Left colon (tissue), 2 donors: ENCODE measurements around the gene ADRB2. TPM values are rescaled to one million over a fixed set of nuclear protein-coding genes. Genes with fewer than 3 reads are reported as not detected.

Source experiments
- ATAC-seq: fragments of 200-7000 bp; cut with Tn5 transposase; one replicate; pipeline ENCODE4 v1.9.1; 2020; ENCODE audit warnings: mild to moderate bottlenecking, moderate library complexity
- DNase-seq, 2 donors: peaks; one replicate each; pipeline ENCODE4 v3.0.0-alpha.2; 2020
- intact Hi-C, 2 donors: fragments of 100-400 bp; cut with DNase I in 1 of 2; cut with micrococcal nuclease in 1 of 2; formaldehyde crosslinking; loops; one replicate each; pipeline versions ENCODE4 v1.11.2 to v1.14.0; 2022; cut with DNase I, micrococcal nuclease
- long read RNA-seq: library from polyadenylated mRNA; unstranded; transcript quantifications from one replicate; pipeline ENCODE4 v2.0.0, GENCODE V29; 2021
- total RNA-seq, 2 donors: library from RNA; stranded (reverse); fragmentation: NEBNext Ultra II Directional; extraction: Animal tissue kit (Norgen Biotek cat#: 25700); gene quantifications; one replicate each; pipeline ENCODE4 v1.2.1, GENCODE V29; 2021
- donor health status: DM: no; HTN: no; CAD: no.
- donor health status: DM: yes; HTN: yes; CAD: no.

Gene ADRB2
- 1 to 10 TPM in 1 of 2 donors, under 1 TPM in 1; 0.55 to 1.4 TPM for total RNA-seq
- long read RNA-seq, result 0 reads

DNA sequence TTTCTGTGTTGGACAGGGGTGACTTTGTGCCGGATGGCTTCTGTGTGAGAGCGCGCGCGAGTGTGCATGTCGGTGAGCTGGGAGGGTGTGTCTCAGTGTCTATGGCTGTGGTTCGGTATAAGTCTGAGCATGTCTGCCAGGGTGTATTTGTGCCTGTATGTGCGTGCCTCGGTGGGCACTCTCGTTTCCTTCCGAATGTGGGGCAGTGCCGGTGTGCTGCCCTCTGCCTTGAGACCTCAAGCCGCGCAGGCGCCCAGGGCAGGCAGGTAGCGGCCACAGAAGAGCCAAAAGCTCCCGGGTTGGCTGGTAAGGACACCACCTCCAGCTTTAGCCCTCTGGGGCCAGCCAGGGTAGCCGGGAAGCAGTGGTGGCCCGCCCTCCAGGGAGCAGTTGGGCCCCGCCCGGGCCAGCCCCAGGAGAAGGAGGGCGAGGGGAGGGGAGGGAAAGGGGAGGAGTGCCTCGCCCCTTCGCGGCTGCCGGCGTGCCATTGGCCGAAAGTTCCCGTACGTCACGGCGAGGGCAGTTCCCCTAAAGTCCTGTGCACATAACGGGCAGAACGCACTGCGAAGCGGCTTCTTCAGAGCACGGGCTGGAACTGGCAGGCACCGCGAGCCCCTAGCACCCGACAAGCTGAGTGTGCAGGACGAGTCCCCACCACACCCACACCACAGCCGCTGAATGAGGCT lies at the start of gene ADRB2:
ADRB2 (plus strand) TSS at position 559 of the 686 bp plus-strand sequence. CDS start 221 bp downstream, outside the sequence.
- peak; percentile 95 to 96 for DNase-seq
- peak; percentile 99 for ATAC-seq
- intact Hi-C loops, result no loop called here

DNA sequence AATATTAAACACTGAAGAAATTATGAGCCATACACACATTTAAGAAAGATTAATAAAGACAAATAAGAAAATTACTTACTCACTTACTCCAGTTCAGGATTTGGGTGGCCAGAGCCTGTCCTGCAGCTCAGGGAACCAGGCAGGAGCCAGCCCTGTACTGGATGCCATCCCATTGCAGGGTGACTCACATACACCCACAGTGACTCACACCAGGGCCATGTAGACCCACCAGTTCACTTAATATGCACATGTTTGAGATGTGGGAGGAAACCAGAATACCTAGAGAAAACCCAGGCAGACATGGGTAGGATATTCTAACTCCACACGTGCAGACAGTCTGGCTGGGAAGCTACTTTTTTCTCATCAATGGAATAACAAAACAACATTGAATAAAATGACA lies 49.6 kb upstream of the ADRB2 start:
- intact Hi-C loops, result no loop called here
- ATAC-seq, result no peak
- DNase-seq, result no peak

DNA sequence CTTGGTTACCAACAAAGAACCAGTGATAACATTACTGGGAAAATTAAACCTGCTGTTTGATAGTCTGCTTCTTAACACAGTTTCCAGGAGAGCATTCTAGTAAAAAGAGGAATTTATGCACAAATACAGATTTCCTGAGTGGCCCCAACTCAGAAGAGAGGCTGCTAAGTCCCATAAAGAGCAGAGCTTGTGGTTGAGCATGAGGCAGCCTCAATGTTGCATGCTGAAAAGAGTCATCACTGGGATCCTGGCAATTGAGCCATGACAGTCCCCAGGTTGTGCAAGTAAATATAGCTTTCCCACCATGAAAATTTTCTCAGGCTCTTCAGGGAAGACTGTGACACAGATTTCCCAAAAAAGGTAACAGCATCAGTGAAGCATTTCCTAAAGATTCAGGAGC lies 47.5 kb upstream of the ADRB2 start:
- DNase-seq (no peak), ATAC-seq (no peak)
- intact Hi-C loops, result no loop called here

DNA sequence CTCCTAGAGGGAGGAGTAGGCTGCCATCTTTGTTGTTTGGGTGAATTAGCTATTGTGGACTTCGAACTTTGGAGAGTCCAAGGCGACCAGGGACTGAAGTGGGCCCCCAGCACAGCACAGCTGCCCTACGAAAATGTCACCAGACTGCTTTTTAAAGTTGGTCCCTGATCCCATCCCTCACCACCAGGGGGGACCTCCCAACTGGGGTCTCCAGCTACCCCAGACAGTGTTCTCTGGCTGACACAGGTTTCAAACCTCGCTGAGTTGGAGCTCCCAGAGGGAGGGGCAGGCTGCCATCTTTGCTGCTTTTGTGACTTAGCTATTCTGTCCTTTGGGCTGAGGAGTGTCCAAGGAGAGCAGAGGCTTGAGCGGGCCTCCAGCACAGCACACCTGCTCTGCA lies 45.7 kb upstream of the ADRB2 start:
- ATAC-seq (no peak), DNase-seq (no peak)
- intact Hi-C loops, result no loop called here

DNA sequence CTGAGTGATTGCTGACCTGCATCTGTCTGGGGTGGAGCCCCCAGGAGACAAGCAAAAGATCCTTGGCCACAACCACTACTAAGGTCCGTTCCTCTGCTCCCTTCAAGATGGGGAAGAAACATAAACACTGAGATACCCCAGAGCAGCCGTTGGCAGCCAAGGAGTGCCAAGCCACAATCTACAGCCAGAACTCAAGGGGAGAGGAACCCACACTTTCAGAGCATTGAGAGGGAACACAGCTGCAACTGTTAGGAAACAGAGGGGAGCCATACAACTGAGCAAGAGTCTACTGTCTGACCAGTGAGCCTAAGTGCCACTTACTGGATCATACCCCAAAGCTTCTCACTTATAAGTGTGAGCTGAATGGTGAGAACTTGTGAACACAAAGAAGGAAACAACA lies 44.6 kb upstream of the ADRB2 start:
- DNase-seq (no peak), ATAC-seq (no peak)
- intact Hi-C loops, result no loop called here

DNA sequence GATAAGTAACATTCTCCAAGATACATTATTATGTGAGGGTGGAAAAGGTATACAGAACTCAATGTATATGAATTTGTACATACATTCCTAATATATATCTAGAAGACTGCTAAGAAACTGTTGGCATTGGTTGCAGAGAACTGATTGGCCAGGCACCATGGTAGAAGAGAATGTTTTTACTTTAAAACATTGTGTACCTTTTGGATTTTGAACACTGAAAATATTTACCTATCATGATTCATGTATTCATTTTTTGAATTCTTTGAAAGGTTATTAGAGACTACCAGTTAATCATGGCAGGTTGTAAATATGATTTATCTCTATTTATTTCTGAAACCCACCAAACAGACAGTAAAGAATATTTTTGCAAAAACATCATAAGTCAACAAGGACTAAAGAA lies 41.2 kb upstream of the ADRB2 start:
- DNase-seq (no peak), ATAC-seq (no peak)
- intact Hi-C loops, result no loop called here

DNA sequence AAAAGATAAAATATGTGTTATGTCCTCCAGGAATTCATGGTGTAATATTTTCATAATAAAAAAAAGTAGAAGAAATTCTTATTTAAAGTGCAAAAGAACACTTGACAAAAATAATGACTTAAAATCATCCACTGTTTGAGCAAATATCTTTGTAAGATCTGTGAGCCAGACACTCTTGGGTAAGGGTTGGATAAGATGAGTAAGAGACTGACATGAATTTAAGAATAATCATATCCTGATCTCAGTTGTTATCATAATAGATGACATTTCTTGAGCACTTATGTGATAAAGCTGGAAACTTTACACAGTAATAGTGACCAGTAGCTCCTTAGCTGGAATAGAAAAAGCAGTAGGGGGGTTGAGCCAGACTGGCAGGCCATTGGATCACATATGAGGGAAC lies 40.0 kb upstream of the ADRB2 start:
- intact Hi-C loops, result no loop called here
- no peak for DNase-seq
- no peak for ATAC-seq

DNA sequence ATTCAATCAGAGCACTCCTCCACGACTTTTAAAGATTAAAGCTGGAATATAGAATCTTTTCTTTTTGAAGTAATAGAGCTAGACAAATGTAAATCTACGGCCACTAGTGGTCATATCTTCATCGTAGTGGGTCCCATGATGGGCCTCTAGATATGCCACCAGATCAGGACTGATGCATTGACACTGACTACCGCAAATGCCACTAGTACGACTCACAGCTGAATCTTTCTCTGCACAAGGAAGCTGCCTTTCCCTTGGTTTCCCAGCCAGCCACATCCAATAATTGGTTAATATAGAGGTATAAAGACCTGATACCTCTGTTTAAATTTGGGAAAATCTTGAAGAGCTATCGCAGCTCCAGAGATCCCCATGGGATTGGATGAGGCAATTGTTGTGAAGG lies 37.8 kb upstream of the ADRB2 start:
- DNase-seq (no peak), ATAC-seq (no peak)
- intact Hi-C loops, result no loop called here

DNA sequence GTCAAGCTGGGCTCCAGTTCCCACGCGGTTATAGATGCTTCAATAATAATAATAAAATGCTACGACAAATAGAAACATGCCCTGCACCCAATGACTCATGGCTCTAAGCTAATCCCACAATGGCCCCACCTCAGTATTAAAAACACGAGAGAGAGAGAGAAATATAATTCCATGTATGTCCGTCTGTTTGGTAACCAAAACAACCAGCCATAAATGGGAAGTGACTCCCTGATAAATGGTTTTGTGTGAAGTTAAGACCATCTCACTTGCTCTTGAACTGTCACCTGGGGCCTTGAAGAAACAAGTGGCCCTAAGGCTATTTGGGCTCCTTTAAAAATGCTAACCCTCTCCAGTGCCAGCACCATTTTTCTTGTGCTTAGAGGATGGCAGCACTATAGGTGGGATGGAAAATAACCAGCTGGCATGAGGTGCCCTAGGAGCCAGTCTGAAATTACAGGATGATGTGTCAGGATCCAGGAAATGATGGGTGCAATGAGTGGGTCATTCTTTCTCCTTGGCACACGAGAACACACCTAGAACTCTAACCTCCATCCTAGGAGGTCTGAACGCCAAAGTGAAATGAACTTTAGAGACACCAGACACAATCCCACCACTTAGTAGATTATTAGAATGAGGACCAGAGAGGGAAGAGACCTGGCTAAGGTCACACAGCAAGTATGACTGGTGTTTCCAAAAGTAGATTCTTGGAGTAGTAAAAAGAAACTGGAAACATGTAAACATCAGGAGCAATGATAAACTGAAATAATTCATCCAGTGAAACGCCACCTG lies 35.7 kb upstream of the ADRB2 start:
- no peak for DNase-seq
- no peak for ATAC-seq
- intact Hi-C loops, result no loop called here

DNA sequence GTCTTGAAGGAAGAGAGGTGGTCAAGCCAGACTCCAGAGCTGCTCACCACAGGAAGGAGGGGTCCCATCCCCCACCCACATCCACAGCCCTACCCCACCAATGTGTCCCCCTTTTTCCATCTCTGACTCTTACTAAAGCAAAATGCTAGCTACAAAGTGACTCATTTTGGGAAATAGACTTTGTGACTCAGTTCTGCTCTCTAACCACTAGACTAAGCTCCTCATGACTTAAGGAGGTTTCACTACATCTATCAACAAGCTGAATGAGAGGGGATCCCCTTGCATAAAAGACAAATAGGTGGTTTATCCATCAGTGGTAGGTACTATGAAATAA lies 35.1 kb upstream of the ADRB2 start:
- ATAC-seq (no peak), DNase-seq (no peak)
- intact Hi-C loops, result no loop called here

DNA sequence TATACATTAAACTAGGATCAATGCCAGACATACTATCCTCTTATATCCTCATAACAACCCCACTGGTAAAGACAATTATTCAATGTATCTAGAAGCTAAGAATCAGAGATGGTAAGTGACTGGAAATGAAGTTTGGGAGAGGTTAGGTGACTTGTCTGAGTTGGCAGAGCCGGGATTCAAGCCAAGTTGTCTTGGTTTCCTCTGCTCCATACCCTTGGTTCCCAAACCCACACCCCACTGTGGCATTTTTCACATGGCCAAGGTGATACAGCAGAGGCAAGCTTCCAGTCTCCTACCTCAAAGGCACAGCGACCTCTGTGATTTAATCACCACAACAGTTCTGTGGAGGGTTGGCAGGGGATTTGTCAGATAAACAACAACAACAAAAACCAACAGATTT lies 34.7 kb upstream of the ADRB2 start:
- no peak for DNase-seq
- intact Hi-C loops, result no loop called here
- no peak for ATAC-seq

DNA sequence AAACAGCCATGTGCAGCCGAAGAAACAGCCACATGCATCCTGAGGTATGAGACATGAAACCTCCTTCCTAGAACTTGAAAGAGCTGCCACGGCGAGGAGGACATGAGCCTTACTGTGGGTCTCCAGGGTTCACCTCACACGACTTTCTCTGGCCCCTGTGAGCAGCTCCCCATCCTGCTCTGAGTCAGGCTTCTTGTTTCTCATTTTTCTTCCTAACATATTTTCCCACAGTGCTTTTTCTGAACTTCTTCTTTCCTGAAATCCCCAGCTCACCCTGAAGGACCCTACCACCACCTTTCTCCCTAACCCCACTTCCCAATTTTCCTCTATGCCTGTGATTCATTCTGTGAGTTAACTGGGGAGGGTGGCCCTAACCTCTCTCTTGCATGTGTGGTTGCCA lies 33.7 kb upstream of the ADRB2 start:
- no peak for ATAC-seq
- DNase-seq, result no peak
- intact Hi-C loops, result no loop called here

DNA sequence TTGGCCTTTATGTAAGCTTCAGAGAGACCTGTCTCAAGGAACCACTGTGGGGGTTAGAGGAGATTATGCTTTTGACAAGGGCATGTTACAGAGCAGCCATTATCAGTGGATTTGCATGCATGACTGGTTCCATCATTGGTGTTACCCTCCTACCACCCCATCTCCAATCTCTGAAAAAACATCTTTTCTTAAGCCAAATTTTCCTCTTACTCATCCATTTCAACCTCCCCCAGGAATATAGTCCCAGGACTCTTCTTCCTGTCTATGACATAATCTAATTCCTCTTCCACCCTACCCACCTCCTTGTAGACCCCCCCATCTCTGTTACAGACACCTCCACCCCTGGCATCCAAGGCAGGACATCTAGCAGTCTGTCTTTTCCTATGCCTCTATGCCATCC lies 33.1 kb upstream of the ADRB2 start:
- ATAC-seq (no peak), DNase-seq (no peak)
- intact Hi-C loops, result no loop called here

DNA sequence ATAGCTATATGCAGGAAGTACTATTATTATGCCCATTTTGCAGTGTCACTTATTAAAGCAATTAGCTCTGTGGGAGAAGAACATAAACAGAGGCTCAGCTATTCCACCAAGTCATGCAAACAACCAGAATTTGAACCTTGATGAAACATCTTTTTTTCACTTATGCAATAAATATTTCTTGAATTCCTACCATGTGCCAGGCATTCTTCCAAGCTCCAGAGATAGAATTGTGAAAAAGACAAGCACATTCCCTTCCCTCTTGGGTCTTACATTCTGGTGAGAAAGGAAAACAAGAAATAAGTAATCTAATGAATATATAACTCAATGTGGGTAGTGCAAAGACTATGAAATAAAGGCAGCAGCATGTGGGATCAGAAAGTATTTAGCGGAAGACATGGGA lies 32.1 kb upstream of the ADRB2 start:
- DNase-seq, result no peak
- intact Hi-C loops, result no loop called here
- no peak for ATAC-seq

DNA sequence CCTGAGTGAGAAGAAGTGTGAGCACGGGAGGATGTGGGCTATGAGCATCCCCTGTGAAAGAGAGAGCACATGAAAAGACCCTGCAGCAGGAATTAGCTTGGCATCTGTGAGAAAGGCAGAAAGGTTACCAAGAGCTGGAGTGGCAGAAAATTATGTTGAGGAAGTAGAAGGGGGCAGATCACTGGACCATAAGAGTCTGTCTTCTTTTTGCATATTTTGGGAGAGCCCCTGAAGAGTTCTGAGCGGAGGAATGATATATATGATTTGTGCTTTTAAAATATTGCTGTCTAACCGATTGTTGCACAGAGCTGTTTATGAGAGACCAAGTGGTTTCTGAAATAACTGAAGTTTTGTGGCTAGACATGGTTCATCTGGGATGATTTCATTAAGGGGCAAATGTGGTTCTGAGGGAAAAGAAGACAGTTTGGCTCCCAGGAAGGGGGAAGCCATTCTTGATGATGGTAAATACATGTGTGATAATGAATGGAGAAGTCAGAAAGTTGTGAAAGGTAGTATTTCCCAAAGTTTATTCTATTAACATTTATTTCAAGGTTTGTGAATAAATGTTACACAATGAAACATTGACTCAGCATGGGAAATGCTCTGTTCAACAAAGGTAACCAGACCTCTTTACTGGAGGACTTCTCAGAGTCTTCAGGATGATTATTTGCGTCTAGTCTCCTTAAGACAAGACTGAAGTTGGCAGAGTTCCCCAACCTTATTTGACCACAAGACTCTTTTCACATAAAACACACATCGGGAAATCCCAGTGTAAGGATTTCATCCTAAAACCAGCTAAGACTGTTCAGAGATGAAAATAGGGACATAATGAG lies 31.5 kb upstream of the ADRB2 start:
- ATAC-seq (no peak), DNase-seq (no peak)
- intact Hi-C loops, result no loop called here

DNA sequence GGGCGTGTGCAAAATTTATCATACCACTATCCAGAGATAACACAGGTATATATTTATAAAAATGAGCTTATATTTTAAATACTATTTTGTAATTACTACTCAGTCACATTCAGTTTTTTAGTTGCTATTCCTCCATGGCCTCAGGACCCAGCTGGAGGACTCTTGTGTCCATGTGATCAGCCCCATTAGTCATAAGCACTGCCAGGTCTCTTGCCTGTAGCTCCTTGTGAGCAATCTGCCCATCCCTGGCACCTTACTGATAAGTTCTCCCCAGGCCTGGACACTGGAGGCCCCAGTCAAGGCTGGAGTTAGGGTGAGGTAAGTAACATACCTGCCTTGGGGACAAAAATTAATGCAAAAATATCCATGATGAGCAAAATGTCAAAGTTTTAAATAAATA lies 29.5 kb upstream of the ADRB2 start:
- intact Hi-C loops, result no loop called here
- ATAC-seq (no peak), DNase-seq (no peak)

DNA sequence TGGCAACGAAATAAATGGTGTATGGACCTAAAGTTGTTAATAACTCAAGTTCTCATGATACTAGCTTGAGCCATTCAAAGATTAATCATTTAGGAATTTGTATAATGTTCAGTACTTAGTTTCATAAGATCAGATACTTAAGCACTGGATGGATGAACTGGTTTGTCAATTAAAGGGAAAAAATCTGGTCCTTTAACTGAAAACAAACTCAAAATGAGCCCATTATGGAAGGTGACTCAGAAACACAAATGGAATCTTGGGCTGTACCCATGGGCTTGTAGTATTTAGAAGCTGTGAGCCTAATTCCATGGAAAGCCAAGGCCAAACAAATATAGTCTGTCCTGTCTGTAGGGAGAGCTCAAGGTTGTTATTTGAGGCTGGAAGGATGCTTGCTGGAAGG lies 27.6 kb upstream of the ADRB2 start:
- intact Hi-C loops, result no loop called here
- DNase-seq (no peak), ATAC-seq (no peak)

DNA sequence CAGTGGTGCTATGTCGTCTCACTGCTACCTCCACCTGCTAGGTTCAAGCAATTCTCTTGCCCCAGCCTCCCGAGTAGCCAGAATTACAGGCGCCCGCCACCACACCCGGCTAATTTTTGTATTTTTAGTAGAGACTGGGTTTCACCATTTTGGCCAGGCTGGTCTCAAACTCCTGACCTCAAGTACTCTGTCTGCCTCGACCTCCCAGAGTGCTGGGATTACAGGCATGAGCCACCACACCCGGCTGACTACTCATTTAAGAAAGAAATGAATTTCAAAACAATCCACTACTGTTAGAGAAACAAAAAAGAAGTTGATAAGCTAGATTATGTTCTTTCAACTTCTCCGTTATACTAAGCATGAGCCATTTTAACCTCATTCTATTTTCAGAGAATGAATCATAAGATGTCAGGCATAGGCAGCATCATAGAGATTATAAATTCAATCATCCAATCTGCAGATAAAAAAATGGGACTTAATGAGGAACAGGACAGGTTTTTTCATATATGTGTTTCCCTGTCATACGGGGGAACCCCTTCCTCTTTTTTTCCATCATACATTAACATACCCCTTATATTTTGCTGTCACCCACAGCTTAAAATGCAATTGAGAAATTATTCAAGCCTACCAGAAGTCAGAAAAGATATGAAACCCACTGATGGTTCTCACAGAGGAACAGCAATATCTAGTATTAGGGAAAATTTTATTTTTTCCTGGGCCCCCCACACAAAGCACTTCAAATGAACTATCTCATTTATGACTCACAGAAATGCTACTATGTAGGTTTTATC lies 26.5 kb upstream of the ADRB2 start:
- ATAC-seq (no peak), DNase-seq (no peak)
- intact Hi-C loops, result no loop called here

DNA sequence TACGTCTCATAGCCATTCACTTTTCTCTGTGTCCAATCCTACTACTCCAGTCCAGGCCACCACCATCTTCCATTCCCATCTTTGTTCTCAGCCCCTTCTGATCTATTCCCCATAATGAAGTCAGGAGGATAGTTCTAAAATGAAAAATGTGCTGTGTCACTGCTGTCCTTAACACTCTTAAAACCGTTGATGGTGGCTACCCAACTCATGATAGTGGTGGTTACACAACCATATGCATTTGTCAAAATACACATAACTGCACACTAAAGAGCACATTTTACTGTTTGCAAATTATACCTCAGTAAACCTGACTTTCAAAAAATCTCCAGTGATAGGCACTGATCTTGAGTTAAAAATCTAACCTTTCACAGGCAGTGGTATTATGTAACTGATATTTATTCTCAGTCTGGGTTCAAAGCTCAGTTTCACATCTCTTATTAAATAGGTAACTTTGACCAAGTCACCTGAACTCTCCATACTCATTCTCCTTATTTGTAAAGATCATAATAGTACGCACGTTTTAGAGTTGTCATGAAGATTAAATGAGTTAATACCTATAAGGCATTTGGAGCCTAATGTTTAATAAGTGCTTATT lies 24.6 kb upstream of the ADRB2 start:
- DNase-seq (no peak), ATAC-seq (no peak)
- intact Hi-C loops, result no loop called here
